Stimulated activated CD8-positive, alpha-beta memory T cell treated with anti-CD3 and anti-CD28 coated beads, Interleukin-15, amount 100 ng/mL, for 48 hours (primary cell): ENCODE measurements around the gene VEZF1.

ENCODE experiments used
- DNase-seq, 2 donors: peaks; one replicate each; pipeline ENCODE4 v3.0.0-alpha.2; 2020; ENCODE audit warnings: low read depth in 2 of 2

Gene VEZF1

DNA sequence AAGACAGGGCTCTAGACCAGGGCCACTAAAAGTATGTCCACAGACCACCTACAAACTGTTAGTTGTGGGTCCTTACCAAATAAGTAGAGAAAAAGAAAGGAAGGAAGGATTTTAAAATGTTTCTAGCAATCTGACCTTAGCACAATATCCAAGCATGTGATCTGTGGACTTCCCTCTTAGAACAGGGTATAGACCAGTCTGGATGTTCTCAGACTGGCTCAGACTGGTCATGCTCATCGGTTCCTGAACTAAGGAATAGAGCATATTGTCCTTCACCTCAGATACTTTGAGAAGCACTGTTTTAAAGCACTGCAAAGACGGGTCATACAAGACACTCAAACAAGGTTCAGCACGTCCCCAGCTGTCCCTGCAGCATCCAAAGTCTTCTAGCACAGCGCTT lies 58.7 kb downstream of the VEZF1 start:
- no peak for DNase-seq

GRCh38 chr17:57928928-57929327 lies 59.1 kb downstream of the VEZF1 start:
- DNase-seq: no peak

- no peak for DNase-seq
These were observed 60.9 kb downstream of the VEZF1 start for GRCh38 chr17:57927048-57927723.

GRCh38 chr17:57926723-57927047 lies 61.4 kb downstream of the VEZF1 start:
- DNase-seq: no peak

DNA sequence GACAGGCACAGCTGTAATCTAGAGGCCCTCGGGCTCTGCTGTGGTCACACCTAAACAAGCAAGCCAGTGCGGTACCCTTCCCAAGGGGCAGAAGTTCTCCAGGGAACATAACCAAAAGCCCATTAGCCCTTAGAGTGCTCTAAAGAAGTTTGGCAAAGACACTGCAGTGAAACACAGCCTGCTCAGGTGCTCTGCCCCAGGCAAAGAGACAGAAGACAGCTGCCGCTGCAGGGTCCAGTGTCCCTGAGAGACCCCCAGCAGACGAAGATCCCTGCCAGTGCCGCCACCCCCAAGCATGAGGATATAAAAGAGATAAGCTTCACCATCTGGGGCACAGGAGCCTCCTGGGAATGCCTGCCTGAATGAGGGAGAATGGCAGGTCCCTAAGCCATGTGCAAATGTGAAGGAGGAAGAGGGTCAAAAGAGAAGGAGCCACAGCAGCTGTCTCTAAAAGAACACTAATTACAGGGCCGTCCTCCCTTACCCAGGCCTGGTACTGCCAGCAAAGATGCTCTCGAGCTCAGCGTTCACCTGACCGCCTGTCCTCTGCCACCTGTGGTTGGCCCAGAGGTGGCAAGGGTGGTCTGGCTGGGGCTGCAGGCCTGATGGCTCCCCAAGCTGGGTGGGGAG lies 62.6 kb downstream of the VEZF1 start:
- no peak for DNase-seq

DNA sequence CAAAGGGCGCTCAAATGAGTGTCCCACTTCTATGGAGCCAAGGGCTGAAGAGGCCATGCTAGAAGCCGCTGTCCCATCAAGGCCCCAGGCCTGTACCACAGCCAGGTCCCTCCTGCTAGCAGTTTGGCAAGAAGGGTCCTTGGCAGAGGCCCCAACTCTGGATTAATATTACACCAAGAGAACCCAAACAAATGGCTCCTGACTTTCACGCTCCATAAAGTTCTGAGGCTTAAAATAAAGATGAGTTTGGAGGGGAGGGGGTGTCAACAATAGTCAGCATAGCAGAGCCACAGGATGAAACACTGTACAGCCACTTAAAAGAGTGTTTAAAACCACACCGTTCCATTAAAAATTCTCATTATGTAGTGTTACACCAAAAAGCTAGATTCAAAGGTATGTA lies 63.4 kb downstream of the VEZF1 start:
- DNase-seq: no peak
